ENCODE results near the gene EAF2. TPM values are rescaled to one million over a fixed set of nuclear protein-coding genes. Genes with fewer than 3 reads are reported as not detected.
A peak's percentile ranks its signal among the peaks of the same experiment; 100 is the strongest.

The EAF2 gene
- total RNA-seq, 1 experiment from 2014 or later, result 4.5 TPM

- CTCF ChIA-PET, result no interaction called here
- Mint-ChIP-seq H3K36me3 (ENCODE audit: insufficient read depth, unreplicated experiment) (peaks cover 18% of the 10 kb centered on the region), H3K27ac (ENCODE audit: unreplicated experiment) (no peak overlapping the region), H3K9me3 (ENCODE audit: unreplicated experiment) (no peaks in the 10 kb centered on the region), H3K4me3 (ENCODE audit: unreplicated experiment) (peak overlapping the region; percentile 93), H3K4me1 (ENCODE audit: low read depth, unreplicated experiment) (peaks cover 12% of the 10 kb centered on the region), H3K27me3 (ENCODE audit: insufficient read depth, unreplicated experiment) (peaks cover 3% of the 10 kb centered on the region)
- Histone ChIP-seq H3K36me3 (ENCODE audit: control insufficient read depth, insufficient read depth, low read length) (no peaks in the 10 kb centered on the region), H3K4me1 (peaks cover 7% of the 10 kb centered on the region), H3K4me3 (ENCODE audit: low read depth, low read length) (peak overlapping the region; percentile 66; the same call in 1 of the 2 replicates), H3K27me3 (replicated peaks; ENCODE audit: control insufficient read depth, insufficient read depth, low read length) (no peaks in the 10 kb centered on the region), H3K9me3 (no peaks in the 10 kb centered on the region)
- intact Hi-C loops (cut with micrococcal nuclease; ENCODE audit: unreplicated experiment), result loop anchor here (10.0 kb wide), 1 partner anchor 529 kb away; no protein-coding TSS in a partner anchor
- DNase-seq, result no peak
- no peak for TF ChIP-seq CTCF (IDR thresholded peaks at IDR 0.05; ENCODE audit: insufficient read depth in 1 of 2, low read depth in 1 of 2, low read length in 1 of 2, severe bottlenecking in 1 of 2, unreplicated experiment in 1 of 2)
- POLR2A ChIA-PET, result interaction anchor here (1.8 kb wide), 1 partner anchor 86 kb away, joined by 9 read pairs; the partner anchor contains the start of gene GOLGB1
- no TSS peak for BruUV-seq (replicated peaks)
Observed at GRCh38 chr3:121836064-121836463, 1.1 kb downstream of the EAF2 start.

- Mint-ChIP-seq H3K4me3 (ENCODE audit: unreplicated experiment) (peak overlapping the region; percentile 93), H3K9me3 (ENCODE audit: unreplicated experiment) (no peaks in the 10 kb centered on the region), H3K27ac (ENCODE audit: unreplicated experiment) (no peak overlapping the region), H3K4me1 (ENCODE audit: low read depth, unreplicated experiment) (peaks cover 12% of the 10 kb centered on the region), H3K36me3 (ENCODE audit: insufficient read depth, unreplicated experiment) (peaks cover 18% of the 10 kb centered on the region), H3K27me3 (ENCODE audit: insufficient read depth, unreplicated experiment) (peaks cover 3% of the 10 kb centered on the region)
- intact Hi-C loops (cut with micrococcal nuclease; ENCODE audit: unreplicated experiment), result loop anchor here (10.0 kb wide), 1 partner anchor 528 kb away; no protein-coding TSS in a partner anchor
- CTCF ChIA-PET, result no interaction called here
- TF ChIP-seq CTCF (IDR thresholded peaks at IDR 0.05; ENCODE audit: insufficient read depth in 1 of 2, low read depth in 1 of 2, low read length in 1 of 2, severe bottlenecking in 1 of 2, unreplicated experiment in 1 of 2), result no peak
- H3K9me3 ChIP-seq, result no peaks in the 10 kb centered on the region
- H3K4me1 ChIP-seq, result peaks cover 7% of the 10 kb centered on the region
- no peak overlapping the region for H3K4me3 ChIP-seq (ENCODE audit: low read depth, low read length)
- H3K27me3 ChIP-seq (replicated peaks; ENCODE audit: control insufficient read depth, insufficient read depth, low read length), result no peaks in the 10 kb centered on the region
- no TSS peak for BruUV-seq (replicated peaks)
- POLR2A ChIA-PET, result no interaction called here
- H3K36me3 ChIP-seq (ENCODE audit: control insufficient read depth, insufficient read depth, low read length), result no peaks in the 10 kb centered on the region
- DNase-seq, result no peak
Observed at GRCh38 chr3:121836481-121836880, 1.5 kb downstream of the EAF2 start.

GRCh38 chr3:121839962-121840361 lies 5.0 kb downstream of the EAF2 start:
- no peak overlapping the region for H3K27ac Mint-ChIP-seq (ENCODE audit: unreplicated experiment)
- H3K4me1 Mint-ChIP-seq (ENCODE audit: low read depth, unreplicated experiment), result peaks cover 12% of the 10 kb centered on the region
- no peaks in the 10 kb centered on the region for H3K4me1 ChIP-seq
- no peaks in the 10 kb centered on the region for H3K9me3 Mint-ChIP-seq (ENCODE audit: unreplicated experiment)
- no peak for DNase-seq
- TF ChIP-seq CTCF (IDR thresholded peaks at IDR 0.05; ENCODE audit: insufficient read depth in 1 of 2, low read depth in 1 of 2, low read length in 1 of 2, severe bottlenecking in 1 of 2, unreplicated experiment in 1 of 2), result no peak
- H3K9me3 ChIP-seq, result no peaks in the 10 kb centered on the region
- H3K36me3 ChIP-seq (ENCODE audit: control insufficient read depth, insufficient read depth, low read length), result no peaks in the 10 kb centered on the region
- no peak overlapping the region for H3K4me3 ChIP-seq (ENCODE audit: low read depth, low read length)
- intact Hi-C loops (cut with micrococcal nuclease; ENCODE audit: unreplicated experiment), result loop anchor here (10.0 kb wide), 1 partner anchor 525 kb away; no protein-coding TSS in a partner anchor
- BruUV-seq (replicated peaks), result no TSS peak
- ChIA-PET POLR2A (no interaction called here), CTCF (no interaction called here)
- peaks cover 3% of the 10 kb centered on the region for H3K27me3 Mint-ChIP-seq (ENCODE audit: insufficient read depth, unreplicated experiment)
- H3K36me3 Mint-ChIP-seq (ENCODE audit: insufficient read depth, unreplicated experiment), result peaks cover 4% of the 10 kb centered on the region
- no peaks in the 10 kb centered on the region for H3K27me3 ChIP-seq (replicated peaks; ENCODE audit: control insufficient read depth, insufficient read depth, low read length)
- H3K4me3 Mint-ChIP-seq (ENCODE audit: unreplicated experiment), result no peak overlapping the region

Data from Caco-2 (cell line).